Neuronal stem cell (in vitro differentiated cells): Measurements from ENCODE around the gene UBL3.

Source experiments
- DNase-seq: peaks from one replicate; pipeline ENCODE4 v3.0.0-alpha.2; 2013; ENCODE audit warnings: low spot score
- H2AFZ ChIP-seq: one replicate; pipeline ENCODE4 v1.6.1; 2013; ENCODE audit warnings: mild to moderate bottlenecking, low read length, inconsistent platforms
- H2AK5ac ChIP-seq: 2 replicates; pipeline ENCODE4 v1.6.1; 2013; ENCODE audit warnings: low read depth, mild to moderate bottlenecking, inconsistent platforms, low read length, moderate library complexity, mixed read lengths
- H2BK120ac ChIP-seq: 2 replicates; pipeline ENCODE4 v1.6.1; 2013; ENCODE audit warnings: low read depth, mild to moderate bottlenecking, inconsistent platforms, low read length, moderate library complexity, mixed read lengths
- H2BK12ac ChIP-seq: one replicate; pipeline ENCODE4 v1.6.1; 2013; ENCODE audit warnings: low read length, inconsistent platforms
- H2BK15ac ChIP-seq: 2 replicates; pipeline ENCODE4 v1.6.1; 2013; ENCODE audit warnings: mild to moderate bottlenecking, low read length, inconsistent platforms, mixed read lengths
- H2BK5ac ChIP-seq: one replicate; pipeline ENCODE4 v1.6.1; 2013; ENCODE audit warnings: inconsistent platforms, mild to moderate bottlenecking, low read length, moderate library complexity
- H3K14ac ChIP-seq: one replicate; pipeline ENCODE4 v1.6.1; 2013; ENCODE audit warnings: low read length, inconsistent platforms
- H3K18ac ChIP-seq: 2 replicates; pipeline ENCODE4 v1.6.1; 2013; ENCODE audit warnings: low read length, inconsistent platforms
- H3K23ac ChIP-seq: 2 replicates; pipeline ENCODE4 v1.6.1; 2013; ENCODE audit warnings: low read depth, mild to moderate bottlenecking, mixed read lengths, low read length, inconsistent platforms; ENCODE audit not compliant: poor library complexity
- H3K27ac ChIP-seq: replicated peaks from 3 replicates; pipeline ENCODE4 v1.5.1; 2013; ENCODE audit warnings: low read length, inconsistent platforms
- H3K27me3 ChIP-seq, 3 experiments: 2 replicates each; pipeline ENCODE4 v1.6.1; 2013; ENCODE audit warnings: low read length in 3 of 3, mild to moderate bottlenecking in 2 of 3, inconsistent platforms in 1 of 3, low read depth in 1 of 3, mixed read lengths in 1 of 3, moderate library complexity in 1 of 3; ENCODE audit not compliant: control insufficient read depth in 3 of 3, insufficient read depth in 3 of 3
- H3K36me3 ChIP-seq, 2 donors: replicated peaks in 1 of 2; 2 replicates each; pipeline ENCODE4 v1.6.1; 2013; ENCODE audit warnings: low read length in 2 of 2; ENCODE audit not compliant: control insufficient read depth in 2 of 2, insufficient read depth in 2 of 2
- H3K4ac ChIP-seq: 2 replicates; pipeline ENCODE4 v1.6.1; 2013; ENCODE audit warnings: inconsistent platforms, mild to moderate bottlenecking, low read length, moderate library complexity
- H3K4me1 ChIP-seq, 2 donors: 1 replicate in 1 of 2; 2 replicates in 1 of 2; pipeline ENCODE4 v1.6.1; 2013; ENCODE audit warnings: low read length in 2 of 2, low read depth in 1 of 2; ENCODE audit not compliant: control insufficient read depth in 2 of 2, insufficient read depth in 1 of 2
- H3K4me2 ChIP-seq: one replicate; pipeline ENCODE4 v1.6.1; 2013; ENCODE audit warnings: mild to moderate bottlenecking, low read length, inconsistent platforms; ENCODE audit not compliant: insufficient read depth, poor library complexity, severe bottlenecking
- H3K4me3 ChIP-seq, 2 donors: 2 replicates each; pipeline ENCODE4 v1.5.1; 2013; ENCODE audit warnings: low read length in 2 of 2, mild to moderate bottlenecking in 2 of 2, inconsistent platforms in 1 of 2, moderate library complexity in 1 of 2
- H3K79me1 ChIP-seq: one replicate; pipeline ENCODE4 v1.6.1; 2013; ENCODE audit warnings: low read depth, mild to moderate bottlenecking, inconsistent platforms, low read length, moderate library complexity
- H3K9ac ChIP-seq: one replicate; pipeline ENCODE4 v1.6.1; 2013; ENCODE audit warnings: mild to moderate bottlenecking, low read depth, low read length, inconsistent platforms; ENCODE audit not compliant: poor library complexity
- H3K9me3 ChIP-seq, 2 donors: replicated peaks in 1 of 2; 2 replicates each; pipeline versions ENCODE3 to v1.6.1; 2013; ENCODE audit warnings: low read length in 2 of 2, mild to moderate bottlenecking in 2 of 2, inconsistent platforms in 1 of 2, low read depth in 1 of 2, mixed read lengths in 1 of 2, moderate library complexity in 1 of 2; ENCODE audit not compliant: control insufficient read depth in 2 of 2, insufficient read depth in 1 of 2
- H4K8ac ChIP-seq: one replicate; pipeline ENCODE4 v1.6.1; 2013; ENCODE audit warnings: low read depth, mild to moderate bottlenecking, inconsistent platforms, low read length, moderate library complexity
- H4K91ac ChIP-seq: one replicate; pipeline ENCODE4 v1.6.1; 2013; ENCODE audit warnings: low read length, low read depth, mild to moderate bottlenecking, inconsistent platforms; ENCODE audit not compliant: poor library complexity
- WGBS, 2 donors: extraction: QIAGEN DNeasy Blood & Tissue Kit; methylation state at CpG; one replicate each; pipeline ENCODE4 v1.1.7; 2013; ENCODE audit warnings: missing lambda C conversion rate in 2 of 2, mixed read lengths in 1 of 2; ENCODE audit not compliant: insufficient read length in 2 of 2, insufficient replicate concordance in 1 of 2; ENCODE audit errors: extremely low coverage in 2 of 2; 5-methylcytosine and 5-hydroxymethylcytosine counted together

UBL3 gene

GRCh38 chr13:29832761-29833298, 17.6 kb downstream of the UBL3 start:
- Histone ChIP-seq H2BK15ac (no peak overlapping the region), H3K4ac (no peak overlapping the region), H3K36me3 (no peaks in the 10 kb centered on the region), H2BK12ac (no peak overlapping the region), H4K91ac (no peak overlapping the region), H3K9me3 (peaks cover 2 to 9% of the 10 kb centered on the region in 2 donors), H4K8ac (no peak overlapping the region), H3K18ac (no peak overlapping the region), H2AK5ac (no peak overlapping the region), H3K27me3 (no peaks in the 10 kb centered on the region), H3K23ac (no peak overlapping the region), H3K79me1 (peaks cover 7% of the 10 kb centered on the region), H2BK5ac (no peak overlapping the region), H3K9ac (no peak overlapping the region), H2AFZ (no peak overlapping the region), H3K4me1 (no peaks in the 10 kb centered on the region), H3K4me2 (no peak overlapping the region), H3K14ac (no peak overlapping the region), H3K27ac (no peak overlapping the region), H2BK120ac (no peak overlapping the region), H3K4me3 (no peak overlapping the region)
- 100% methylated on average over 1 to 4 of the region's 6 CpGs for WGBS, 2 donors
- DNase-seq, result no peak

- Histone ChIP-seq H3K4me2 (no peak overlapping the region), H3K36me3 (no peaks in the 10 kb centered on the region), H2AFZ (no peak overlapping the region), H3K14ac (no peak overlapping the region), H2AK5ac (no peak overlapping the region), H3K4me1 (no peaks in the 10 kb centered on the region), H3K23ac (no peak overlapping the region), H2BK15ac (no peak overlapping the region), H3K18ac (no peak overlapping the region), H3K27ac (no peak overlapping the region), H3K4me3 (no peak overlapping the region), H3K9ac (no peak overlapping the region), H2BK12ac (no peak overlapping the region), H3K9me3 (peaks cover 2 to 6% of the 10 kb centered on the region in 2 donors), H3K4ac (no peak overlapping the region), H3K27me3 (no peaks in the 10 kb centered on the region), H2BK5ac (no peak overlapping the region), H4K91ac (no peak overlapping the region), H2BK120ac (no peak overlapping the region), H4K8ac (no peak overlapping the region), H3K79me1 (peaks cover 7% of the 10 kb centered on the region)
- no peak for DNase-seq
These were observed 20.4 kb downstream of the UBL3 start for GRCh38 chr13:29830000-29830399.

DNA sequence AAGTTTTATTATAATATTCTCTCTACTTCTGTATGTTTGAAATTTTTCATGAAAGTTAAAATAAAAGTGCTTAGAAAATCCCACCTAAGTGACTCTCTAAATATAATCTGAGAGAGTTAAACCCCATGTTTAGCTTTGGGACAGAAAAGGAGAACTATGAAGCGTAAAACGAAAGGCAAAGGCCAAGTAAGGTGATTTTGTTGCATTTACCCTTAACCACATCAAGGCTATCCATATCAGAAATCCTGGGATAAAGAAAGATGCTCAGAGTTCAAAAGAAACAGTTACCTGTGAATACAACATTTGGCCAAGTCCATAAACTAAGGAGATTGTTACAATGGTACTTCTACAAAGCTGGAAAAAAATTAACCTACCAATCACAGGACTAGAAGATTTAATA, 31.3 kb downstream of the UBL3 start:
- no peaks in the 10 kb centered on the region for H3K9me3 ChIP-seq
- peaks cover 0 to 12% of the 10 kb centered on the region in 2 donors for H3K4me1 ChIP-seq
- H3K4ac ChIP-seq, result no peak overlapping the region
- no peak overlapping the region for H3K14ac ChIP-seq
- H3K23ac ChIP-seq, result no peak overlapping the region
- H2AK5ac ChIP-seq, result no peak overlapping the region
- H2BK120ac ChIP-seq, result no peak overlapping the region
- no peak overlapping the region for H2BK5ac ChIP-seq
- no peak overlapping the region for H3K27ac ChIP-seq
- no peak overlapping the region for H4K91ac ChIP-seq
- WGBS, 2 donors, result no CpG with 5 or more reads among the region's 2 CpGs
- no peak overlapping the region for H3K4me2 ChIP-seq
- no peak for DNase-seq
- no peak overlapping the region for H4K8ac ChIP-seq
- H3K79me1 ChIP-seq, result peaks cover 1% of the 10 kb centered on the region
- no peak overlapping the region for H2BK15ac ChIP-seq
- H3K36me3 ChIP-seq, result no peaks in the 10 kb centered on the region
- H3K18ac ChIP-seq, result no peak overlapping the region
- H3K27me3 ChIP-seq, result no peaks in the 10 kb centered on the region
- no peak overlapping the region for H3K9ac ChIP-seq
- no peak overlapping the region for H2AFZ ChIP-seq
- no peak overlapping the region for H3K4me3 ChIP-seq
- H2BK12ac ChIP-seq, result no peak overlapping the region

DNA sequence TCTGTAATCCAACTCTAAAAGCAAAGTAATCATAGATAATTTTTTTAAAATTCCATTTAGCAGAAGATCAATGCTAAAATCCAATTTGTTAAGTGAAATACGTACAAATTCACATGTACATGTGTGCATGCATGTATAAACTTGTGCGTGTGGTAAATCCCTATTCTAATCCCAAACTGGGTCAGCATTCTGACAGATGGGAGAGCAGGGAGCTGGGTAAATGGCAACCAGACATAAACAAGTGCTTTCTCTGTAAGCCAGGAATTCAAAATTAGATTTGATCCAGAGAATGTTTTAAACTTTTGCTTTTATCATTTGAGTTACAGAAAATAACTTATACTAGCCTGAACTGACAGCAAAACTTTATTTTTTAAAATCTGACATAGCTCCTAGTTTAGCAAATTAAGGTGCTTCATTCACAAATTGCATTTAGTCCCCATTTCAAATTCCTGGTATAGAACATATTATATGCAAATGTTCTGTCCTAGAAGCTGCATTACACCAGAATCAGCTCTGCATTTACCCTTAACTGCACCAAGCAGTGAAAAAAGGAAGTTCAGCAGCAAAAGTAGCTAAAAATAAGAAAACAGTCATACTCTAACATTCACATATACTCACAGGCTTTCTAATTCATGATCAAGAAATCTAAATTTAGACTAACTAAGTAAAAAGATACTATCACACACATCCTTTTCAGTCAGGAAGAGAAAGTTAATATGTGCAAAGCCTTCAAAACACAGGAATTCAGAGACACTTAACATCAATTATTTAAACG, 32.6 kb downstream of the UBL3 start:
- no peak overlapping the region for H2AFZ ChIP-seq
- H4K8ac ChIP-seq, result no peak overlapping the region
- no peak overlapping the region for H4K91ac ChIP-seq
- H3K9ac ChIP-seq, result no peak overlapping the region
- no peak overlapping the region for H2BK5ac ChIP-seq
- no peak overlapping the region for H2BK12ac ChIP-seq
- H3K9me3 ChIP-seq, result no peaks in the 10 kb centered on the region
- no CpG with 5 or more reads among the region's 3 CpGs for WGBS, 2 donors
- DNase-seq, result no peak
- H3K14ac ChIP-seq, result no peak overlapping the region
- H3K4me3 ChIP-seq, result no peak overlapping the region
- H3K27ac ChIP-seq, result no peak overlapping the region
- H3K4me2 ChIP-seq, result no peak overlapping the region
- H3K4me1 ChIP-seq, result peaks cover 0 to 12% of the 10 kb centered on the region in 2 donors
- H2BK15ac ChIP-seq, result no peak overlapping the region
- no peak overlapping the region for H3K23ac ChIP-seq
- no peak overlapping the region for H2BK120ac ChIP-seq
- H3K4ac ChIP-seq, result no peak overlapping the region
- peaks cover 1% of the 10 kb centered on the region for H3K79me1 ChIP-seq
- no peaks in the 10 kb centered on the region for H3K36me3 ChIP-seq
- H3K18ac ChIP-seq, result no peak overlapping the region
- no peaks in the 10 kb centered on the region for H3K27me3 ChIP-seq
- H2AK5ac ChIP-seq, result no peak overlapping the region
